ENCODE data around the gene KRT80.

The KRT80 gene

DNA sequence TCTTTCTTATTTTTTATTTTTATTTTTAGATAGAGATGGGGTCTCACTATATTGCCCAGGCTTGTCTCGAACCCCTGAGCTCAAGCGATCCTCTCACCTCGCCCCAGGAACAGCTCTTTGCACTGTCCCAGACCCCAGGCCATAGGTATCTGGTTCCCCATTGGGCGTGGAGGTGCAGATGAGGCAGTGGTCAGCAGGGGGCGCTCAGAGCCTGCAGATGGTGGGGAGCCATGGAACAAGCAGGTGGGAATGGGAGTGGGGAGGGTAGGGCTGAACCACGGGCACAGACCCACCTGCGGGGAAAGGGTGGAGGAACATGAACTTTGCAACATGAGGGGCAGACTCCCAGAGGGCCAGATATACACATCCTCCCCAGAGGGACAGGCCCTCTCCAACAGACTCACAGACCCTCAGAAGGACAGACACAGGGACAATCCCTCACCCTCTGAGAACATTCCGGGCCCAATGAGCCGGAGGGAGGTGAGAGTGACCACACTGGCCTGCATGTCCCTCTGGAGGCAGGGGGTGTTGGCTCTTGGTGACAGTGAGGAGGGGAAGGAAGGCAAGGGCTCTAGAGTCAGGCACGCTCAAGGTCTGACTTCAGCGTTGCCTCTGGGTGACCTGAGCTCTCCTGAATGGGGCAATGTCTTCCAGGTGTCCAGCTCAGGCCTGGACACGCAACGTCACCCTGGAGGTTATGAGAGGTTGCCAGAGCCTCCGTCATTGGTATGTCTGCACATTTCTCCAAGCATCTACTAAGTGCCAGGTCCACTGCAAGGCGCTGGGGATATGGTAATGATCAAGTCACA, 34.9 kb downstream of the KRT80 start:
- peak; percentile 33 to 49 for DNase-seq (ENCODE audit: low read depth in 2 of 2, low spot score in 1 of 2)

DNA sequence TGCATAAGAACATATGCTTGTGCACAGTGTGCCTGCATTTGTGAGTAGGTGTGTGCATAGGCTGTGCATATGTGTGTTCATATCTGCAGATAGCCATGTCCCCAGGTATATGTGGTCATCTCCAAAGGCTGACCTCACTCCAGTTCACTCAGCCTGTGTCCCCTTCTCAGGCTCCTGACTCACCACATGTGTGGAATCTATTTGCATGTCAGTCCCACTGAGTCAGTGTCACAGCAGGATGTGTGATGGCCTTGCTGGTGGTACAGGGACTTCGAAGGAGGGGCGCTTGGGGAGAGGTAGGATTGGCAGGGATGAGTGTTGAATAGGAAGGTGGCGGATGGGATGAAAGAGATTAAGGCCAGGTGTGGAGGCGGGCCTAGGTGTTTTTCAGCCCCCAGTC, 35.5 kb downstream of the KRT80 start:
- DNase-seq (ENCODE audit: low read depth in 2 of 2, low spot score in 1 of 2), result no peak

GRCh38 chr12:52155048-52155868, 36.6 kb downstream of the KRT80 start:
- DNase-seq (ENCODE audit: low read depth in 2 of 2, low spot score in 1 of 2), result peak in 1 of 2 donors; percentile 10

GRCh38 chr12:52152905-52153317, 38.9 kb downstream of the KRT80 start:
- no peak for DNase-seq (ENCODE audit: low read depth in 2 of 2, low spot score in 1 of 2)

DNA sequence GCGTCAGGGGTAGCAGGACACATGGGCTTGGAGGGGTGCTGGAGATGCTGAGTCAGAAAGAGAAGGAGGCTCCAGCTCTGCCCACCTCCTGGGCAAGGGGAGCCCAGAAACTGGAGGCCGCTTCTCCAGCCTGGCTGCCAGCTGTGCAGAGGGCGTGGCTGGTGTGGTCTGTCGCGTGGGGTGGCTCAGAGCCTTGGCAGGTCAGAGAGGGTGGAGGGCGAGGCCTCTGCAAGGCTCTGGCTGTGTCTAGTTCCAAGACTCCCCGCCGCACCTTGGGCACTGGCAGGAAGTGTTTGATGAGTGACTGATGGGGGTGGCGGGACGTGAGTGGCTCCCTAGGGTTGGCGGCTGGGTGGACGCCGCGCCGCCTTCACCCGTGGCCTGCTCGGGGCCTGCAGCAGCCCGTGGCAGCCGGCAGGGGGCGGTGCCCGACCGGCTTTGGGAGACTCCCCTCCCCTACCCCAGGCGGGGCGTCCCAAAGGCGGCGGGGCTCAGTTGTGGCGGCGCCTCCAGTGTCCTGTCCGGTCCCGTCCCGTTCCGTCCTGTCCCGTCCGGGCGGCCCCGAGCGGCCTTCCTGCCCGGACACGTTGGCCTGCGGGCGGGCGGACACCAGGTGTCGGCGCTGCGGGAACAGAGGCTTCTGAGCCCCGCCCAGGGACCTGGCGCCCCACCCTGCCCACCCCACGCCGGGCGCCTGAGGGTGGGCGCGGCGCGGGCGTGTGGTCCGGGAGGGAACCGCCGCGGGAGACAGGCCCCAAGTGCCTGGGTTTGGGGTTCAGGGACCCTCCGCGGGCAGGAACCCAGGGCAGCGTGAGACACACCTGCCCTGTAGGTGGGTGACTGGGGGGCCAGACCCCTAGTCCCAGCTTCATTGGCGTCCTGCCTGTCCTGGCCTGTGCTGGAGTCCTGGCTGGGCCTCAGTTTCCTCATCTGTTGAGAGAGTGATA, 39.7 kb downstream of the KRT80 start:
- peak; percentile 20 to 44 for DNase-seq (ENCODE audit: low read depth in 2 of 2, low spot score in 1 of 2)

- no peak for DNase-seq (ENCODE audit: low read depth in 2 of 2, low spot score in 1 of 2)
Measured at GRCh38 chr12:52151153-52151836, 40.5 kb downstream of the KRT80 start.

- DNase-seq (ENCODE audit: low read depth in 2 of 2, low spot score in 1 of 2), result no peak
Measured at GRCh38 chr12:52149651-52150241, 42.1 kb downstream of the KRT80 start.

DNA sequence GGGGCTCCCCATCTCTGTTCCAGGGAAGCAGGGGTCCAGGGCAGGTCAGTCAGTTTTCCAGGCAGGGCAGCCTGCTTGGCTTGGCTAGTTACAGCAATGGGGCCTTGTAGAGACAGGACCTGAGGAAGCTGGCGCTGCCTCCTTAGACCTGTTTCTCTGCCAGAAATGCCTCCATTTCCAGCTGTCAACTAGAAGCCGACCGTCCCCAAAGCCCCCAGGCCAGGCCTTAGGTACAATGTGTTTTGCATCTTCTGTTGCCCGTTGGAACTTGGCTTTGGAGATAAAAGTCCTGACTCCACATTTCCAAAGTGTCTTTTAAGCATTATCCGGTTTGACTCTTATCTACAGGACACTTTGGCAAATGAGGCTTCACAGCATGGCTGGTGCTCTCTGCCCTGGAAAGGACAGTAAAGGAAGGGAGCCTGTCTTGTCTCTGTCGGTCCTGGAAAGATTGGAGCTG, 42.6 kb downstream of the KRT80 start:
- no peak for DNase-seq (ENCODE audit: low read depth in 2 of 2, low spot score in 1 of 2)

DNA sequence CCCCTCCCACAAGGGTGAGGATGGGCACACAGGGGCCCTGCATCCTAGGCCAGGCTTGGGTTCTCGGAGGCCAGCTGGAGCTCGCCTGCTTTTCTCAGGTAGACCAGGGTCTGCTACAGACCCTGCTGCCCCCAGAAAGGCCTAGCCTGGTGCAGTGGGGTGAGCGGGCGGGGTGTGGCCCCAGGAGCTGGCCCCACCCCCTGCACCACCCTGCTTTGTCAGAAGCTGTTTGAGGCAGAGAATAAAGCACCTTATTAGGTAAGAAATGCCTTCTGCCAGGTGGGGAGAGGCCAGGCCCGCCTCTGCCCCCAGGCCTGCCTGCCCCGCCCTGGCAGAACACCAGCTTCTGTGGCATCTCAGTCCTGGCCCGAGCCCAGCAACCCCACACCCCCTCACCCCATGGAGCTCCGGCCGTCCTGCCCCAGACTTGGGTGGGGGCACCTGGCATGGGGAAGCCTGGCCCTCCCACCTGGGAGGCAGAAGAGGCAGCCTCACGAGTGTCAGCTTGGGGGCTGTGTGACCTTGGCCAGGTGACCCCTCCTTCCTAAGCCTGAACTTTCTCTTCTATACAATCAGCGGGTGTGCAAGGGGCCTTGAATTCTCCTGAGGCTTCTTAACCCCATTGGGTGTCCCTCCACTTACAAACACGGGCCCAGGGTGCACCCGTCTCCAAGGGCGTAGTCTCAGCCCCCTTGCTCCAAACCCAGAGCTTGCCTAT, 43.2 kb downstream of the KRT80 start:
- DNase-seq (ENCODE audit: low read depth in 2 of 2, low spot score in 1 of 2), result no peak

GRCh38 chr12:52147964-52148463, 43.8 kb downstream of the KRT80 start:
- DNase-seq (ENCODE audit: low read depth in 2 of 2, low spot score in 1 of 2), result no peak

GRCh38 chr12:52147367-52147963, 44.3 kb downstream of the KRT80 start:
- no peak for DNase-seq (ENCODE audit: low read depth in 2 of 2, low spot score in 1 of 2)

- no peak for DNase-seq (ENCODE audit: low read depth in 2 of 2, low spot score in 1 of 2)
Measured at GRCh38 chr12:52146822-52147366, 44.9 kb downstream of the KRT80 start.

GRCh38 chr12:52146089-52146821, 45.6 kb downstream of the KRT80 start:
- no peak for DNase-seq (ENCODE audit: low read depth in 2 of 2, low spot score in 1 of 2)

DNA sequence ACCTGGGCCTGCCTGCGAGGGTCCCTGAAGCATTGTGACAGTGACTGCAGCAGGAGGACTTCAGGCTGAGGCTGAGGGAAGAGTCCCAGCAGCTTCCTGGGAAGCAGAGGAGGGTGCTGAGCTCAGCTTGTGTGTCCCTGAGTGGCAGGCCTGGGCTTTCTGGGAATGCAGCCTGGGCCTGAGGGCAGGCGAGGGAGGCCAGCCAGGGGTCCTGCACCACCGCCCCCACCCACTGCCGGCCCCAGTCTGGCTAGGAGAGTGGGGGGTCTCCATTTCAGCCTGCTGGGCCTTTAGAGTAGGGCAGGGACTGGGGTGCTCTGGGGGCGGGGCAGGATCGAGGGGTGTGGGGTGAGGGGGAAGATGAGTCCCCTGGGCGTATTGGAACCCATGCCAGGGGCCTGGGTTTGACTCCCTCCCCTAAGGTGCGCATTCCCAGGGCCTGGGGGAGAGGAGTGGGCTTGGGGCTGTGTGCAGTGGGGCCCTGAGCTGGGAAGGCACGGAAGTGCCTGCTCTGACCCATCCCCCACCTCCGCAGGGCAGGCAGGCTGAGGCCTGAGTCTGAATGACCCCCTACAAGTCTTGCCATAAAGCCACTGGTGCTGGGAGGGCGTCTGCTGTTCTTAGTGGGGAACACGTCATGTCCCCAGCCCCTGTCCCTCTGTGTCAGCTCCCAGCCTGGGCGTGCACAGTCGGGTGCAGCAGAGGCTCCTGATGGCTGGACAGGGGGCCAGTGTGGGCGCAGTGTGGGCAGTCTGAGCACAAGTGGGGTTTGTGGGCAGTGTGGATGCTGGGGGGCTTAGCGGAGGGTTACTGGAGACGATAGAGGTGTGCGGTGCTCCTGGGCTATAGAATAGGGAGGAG, 46.4 kb downstream of the KRT80 start:
- no peak for DNase-seq (ENCODE audit: low read depth in 2 of 2, low spot score in 1 of 2)

GRCh38 chr12:52144512-52145227, 47.1 kb downstream of the KRT80 start:
- no peak for DNase-seq (ENCODE audit: low read depth in 2 of 2, low spot score in 1 of 2)

DNA sequence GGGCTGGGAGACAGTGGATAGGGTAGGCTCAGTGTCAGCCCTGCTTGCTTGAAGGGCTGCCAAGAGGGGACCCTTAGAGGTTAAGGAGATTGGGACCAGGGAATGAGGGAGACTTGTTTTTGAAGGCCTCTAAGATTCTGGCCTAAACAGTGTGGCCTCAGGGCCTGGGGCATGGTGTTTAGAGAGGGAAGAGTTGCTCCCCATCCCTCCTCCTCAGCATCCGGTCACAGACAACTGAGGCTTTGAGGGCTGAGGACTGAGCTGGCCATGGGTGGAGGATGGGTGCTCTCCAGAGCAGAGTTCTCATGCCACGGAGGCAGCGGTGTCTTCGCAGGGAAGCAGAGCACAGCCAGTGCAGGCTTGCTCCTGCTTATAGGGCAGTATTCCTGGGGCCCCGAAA, 49.4 kb downstream of the KRT80 start:
- DNase-seq (ENCODE audit: low read depth in 2 of 2, low spot score in 1 of 2), result no peak

Data from stimulated activated CD8-positive, alpha-beta memory T cell treated with anti-CD3 and anti-CD28 coated beads, Interleukin-4, amount 100 ng/mL, for 1 hour (primary cell).